ENCODE measurements around the gene DTL.

Gene DTL

DNA sequence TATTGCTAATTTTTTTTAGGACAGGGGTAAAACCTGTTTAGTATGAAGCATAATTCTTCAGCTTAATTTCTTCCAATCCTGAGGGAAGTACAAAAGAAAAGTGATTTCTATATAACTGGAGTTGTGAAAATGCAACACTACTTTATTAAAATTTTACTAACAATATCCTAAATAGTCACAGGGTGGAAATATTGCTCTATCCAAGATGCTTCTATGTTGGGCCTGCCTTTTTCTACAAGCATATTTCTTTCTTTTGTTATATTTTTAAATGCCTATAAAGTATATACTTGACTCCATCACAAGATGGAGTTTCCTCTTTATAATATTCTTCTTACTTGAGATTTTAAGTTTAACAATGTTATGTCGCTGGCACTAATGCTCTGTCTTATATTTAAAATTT lies 37.9 kb downstream of the DTL start:
- TF ChIP-seq, protein P1, sequence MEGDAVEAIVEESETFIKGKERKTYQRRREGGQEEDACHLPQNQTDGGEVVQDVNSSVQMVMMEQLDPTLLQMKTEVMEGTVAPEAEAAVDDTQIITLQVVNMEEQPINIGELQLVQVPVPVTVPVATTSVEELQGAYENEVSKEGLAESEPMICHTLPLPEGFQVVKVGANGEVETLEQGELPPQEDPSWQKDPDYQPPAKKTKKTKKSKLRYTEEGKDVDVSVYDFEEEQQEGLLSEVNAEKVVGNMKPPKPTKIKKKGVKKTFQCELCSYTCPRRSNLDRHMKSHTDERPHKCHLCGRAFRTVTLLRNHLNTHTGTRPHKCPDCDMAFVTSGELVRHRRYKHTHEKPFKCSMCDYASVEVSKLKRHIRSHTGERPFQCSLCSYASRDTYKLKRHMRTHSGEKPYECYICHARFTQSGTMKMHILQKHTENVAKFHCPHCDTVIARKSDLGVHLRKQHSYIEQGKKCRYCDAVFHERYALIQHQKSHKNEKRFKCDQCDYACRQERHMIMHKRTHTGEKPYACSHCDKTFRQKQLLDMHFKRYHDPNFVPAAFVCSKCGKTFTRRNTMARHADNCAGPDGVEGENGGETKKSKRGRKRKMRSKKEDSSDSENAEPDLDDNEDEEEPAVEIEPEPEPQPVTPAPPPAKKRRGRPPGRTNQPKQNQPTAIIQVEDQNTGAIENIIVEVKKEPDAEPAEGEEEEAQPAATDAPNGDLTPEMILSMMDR (IDR thresholded peaks at IDR 0.05; ENCODE audit: insufficient read depth, low read length, poor library complexity, severe bottlenecking) = no peak
- no peak for DNase-seq (ENCODE audit: extremely low read depth, insufficient read length)
- Histone ChIP-seq H3K36me3 (ENCODE audit: control insufficient read depth, insufficient read depth, low read length) (peaks cover 2% of the 10 kb centered on the region), H3K4me3 (replicated peaks; ENCODE audit: low read depth, low read length) (no peak overlapping the region), H3K27me3 (replicated peaks; ENCODE audit: control insufficient read depth, insufficient read depth, low read length) (no peaks in the 10 kb centered on the region)

DNA sequence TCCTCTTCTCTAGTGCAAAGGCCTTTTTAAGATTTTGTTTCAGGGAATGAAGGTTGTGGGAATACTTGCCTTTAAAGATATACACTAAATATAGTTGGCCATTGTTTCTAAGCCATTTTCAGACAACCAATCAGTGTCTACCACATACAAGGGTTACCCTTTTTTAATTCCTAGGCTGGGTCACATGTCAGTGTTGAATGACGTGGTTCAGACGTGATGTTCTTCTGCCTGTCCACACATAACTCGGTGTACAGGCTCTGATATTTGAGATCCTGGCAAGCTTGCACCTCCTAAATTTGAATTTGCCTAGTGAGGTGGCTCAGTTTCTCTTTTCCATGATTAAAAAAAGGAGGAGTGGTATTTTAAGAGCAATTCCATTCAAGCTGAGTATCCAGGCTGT lies 38.8 kb downstream of the DTL start:
- peaks cover 2% of the 10 kb centered on the region for H3K36me3 ChIP-seq (ENCODE audit: control insufficient read depth, insufficient read depth, low read length)
- no peak overlapping the region for H3K4me3 ChIP-seq (replicated peaks; ENCODE audit: low read depth, low read length)
- TF ChIP-seq, protein P1 (IDR thresholded peaks at IDR 0.05; ENCODE audit: insufficient read depth, low read length, poor library complexity, severe bottlenecking) = no peak
- no peaks in the 10 kb centered on the region for H3K27me3 ChIP-seq (replicated peaks; ENCODE audit: control insufficient read depth, insufficient read depth, low read length)
- no peak for DNase-seq (ENCODE audit: extremely low read depth, insufficient read length)

DNA sequence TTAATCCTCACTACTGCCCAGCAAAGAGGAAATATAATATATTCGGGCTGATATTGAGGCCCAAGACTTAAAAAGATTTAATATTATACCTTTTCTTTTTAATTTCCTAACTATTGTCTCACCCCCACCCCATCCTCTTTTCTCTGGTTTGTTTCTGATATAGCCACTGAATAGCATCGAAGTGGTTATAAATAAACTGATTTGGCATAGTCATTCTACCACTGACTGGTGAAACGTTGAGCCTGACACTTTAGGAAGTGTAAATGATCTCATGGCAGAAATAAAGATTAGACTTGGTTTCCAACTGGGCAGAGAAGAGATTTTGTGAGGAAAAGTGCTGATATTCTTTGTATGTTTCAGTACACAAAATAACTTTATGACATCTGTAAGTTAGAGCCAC lies 39.3 kb downstream of the DTL start:
- no peak for DNase-seq (ENCODE audit: extremely low read depth, insufficient read length)
- TF ChIP-seq, protein P1 (IDR thresholded peaks at IDR 0.05; ENCODE audit: insufficient read depth, low read length, poor library complexity, severe bottlenecking) = no peak
- no peaks in the 10 kb centered on the region for H3K27me3 ChIP-seq (replicated peaks; ENCODE audit: control insufficient read depth, insufficient read depth, low read length)
- H3K36me3 ChIP-seq (ENCODE audit: control insufficient read depth, insufficient read depth, low read length) = peaks cover 2% of the 10 kb centered on the region
- no peak overlapping the region for H3K4me3 ChIP-seq (replicated peaks; ENCODE audit: low read depth, low read length)

DNA sequence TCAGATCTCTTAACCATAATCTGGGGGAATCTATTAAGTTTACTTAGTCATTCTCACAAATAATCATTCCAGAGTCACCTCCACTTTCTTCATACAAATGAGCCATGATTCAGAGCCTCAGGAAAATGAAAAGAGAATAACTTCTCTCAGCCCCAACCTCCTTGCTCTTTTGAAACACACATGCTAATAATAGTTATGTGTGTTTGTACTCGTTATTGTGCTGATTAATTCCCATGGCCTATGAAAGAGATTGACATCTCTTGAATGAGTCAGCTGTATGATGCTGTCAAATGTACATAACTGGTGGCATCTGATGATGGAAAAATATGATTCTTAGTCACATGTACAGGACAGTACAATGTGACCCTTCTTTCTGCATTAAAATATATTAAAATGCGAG lies 41.5 kb downstream of the DTL start:
- TF ChIP-seq, protein P1 (IDR thresholded peaks at IDR 0.05; ENCODE audit: insufficient read depth, low read length, poor library complexity, severe bottlenecking) = no peak
- Histone ChIP-seq H3K36me3 (ENCODE audit: control insufficient read depth, insufficient read depth, low read length) (no peaks in the 10 kb centered on the region; the same call in none of the 2 replicates), H3K27me3 (replicated peaks; ENCODE audit: control insufficient read depth, insufficient read depth, low read length) (no peaks in the 10 kb centered on the region), H3K4me3 (replicated peaks; ENCODE audit: low read depth, low read length) (no peak overlapping the region)
- no peak for DNase-seq (ENCODE audit: extremely low read depth, insufficient read length)

DNA sequence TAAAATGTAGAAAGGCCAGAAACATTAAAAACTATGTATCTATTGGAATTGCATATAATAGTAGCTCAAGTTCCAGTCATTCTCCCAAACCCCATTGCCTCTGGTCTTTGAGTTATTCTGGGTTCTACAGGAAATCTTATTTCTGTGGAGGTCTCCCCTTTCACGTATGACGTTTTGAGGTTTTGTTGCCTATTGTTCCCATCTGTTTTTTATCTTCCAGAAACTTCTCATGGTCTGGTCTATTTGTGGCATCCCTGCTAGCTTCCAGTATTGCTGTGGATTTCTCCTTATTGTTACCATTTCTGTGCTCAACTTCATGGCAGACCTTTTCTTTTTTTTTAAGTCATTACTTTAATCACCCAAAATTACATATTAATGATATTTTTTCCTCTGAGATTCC lies 43.3 kb downstream of the DTL start:
- Histone ChIP-seq H3K27me3 (replicated peaks; ENCODE audit: control insufficient read depth, insufficient read depth, low read length) (no peaks in the 10 kb centered on the region), H3K36me3 (ENCODE audit: control insufficient read depth, insufficient read depth, low read length) (no peaks in the 10 kb centered on the region; the same call in none of the 2 replicates), H3K4me3 (replicated peaks; ENCODE audit: low read depth, low read length) (no peak overlapping the region)
- TF ChIP-seq, protein P1 (IDR thresholded peaks at IDR 0.05; ENCODE audit: insufficient read depth, low read length, poor library complexity, severe bottlenecking) = no peak
- DNase-seq (ENCODE audit: extremely low read depth, insufficient read length) = no peak

DNA sequence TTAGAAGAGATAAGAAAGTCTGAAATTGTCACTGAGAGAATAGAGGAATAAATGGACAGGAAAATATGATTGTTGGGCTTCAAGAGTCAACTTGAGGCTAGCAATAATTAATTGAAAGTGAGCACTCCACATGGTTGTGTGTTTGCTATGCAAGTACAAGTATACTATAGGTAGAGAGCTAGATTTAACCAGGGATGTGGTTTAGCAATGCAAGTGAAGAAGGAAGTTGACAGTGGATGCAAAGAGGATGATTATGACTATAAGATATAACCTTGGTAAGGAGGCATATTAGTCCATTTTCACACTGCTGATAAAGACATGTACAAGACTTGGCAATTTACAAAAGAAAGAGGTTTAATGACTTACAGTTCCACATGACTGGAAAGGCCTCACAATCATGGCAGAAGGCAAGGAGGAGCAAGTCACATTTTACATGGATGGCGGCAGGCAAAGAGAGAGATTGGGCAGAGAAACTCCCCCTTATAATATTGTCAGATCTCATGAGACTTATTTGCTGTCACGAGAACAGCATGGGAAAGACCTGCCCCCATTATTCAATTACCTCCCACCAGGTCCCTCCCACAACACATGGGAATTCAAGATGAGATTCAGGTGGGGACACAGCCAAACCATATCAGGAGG lies 47.3 kb downstream of the DTL start:
- Histone ChIP-seq H3K27me3 (replicated peaks; ENCODE audit: control insufficient read depth, insufficient read depth, low read length) (no peaks in the 10 kb centered on the region), H3K4me3 (replicated peaks; ENCODE audit: low read depth, low read length) (no peak overlapping the region), H3K36me3 (ENCODE audit: control insufficient read depth, insufficient read depth, low read length) (peaks cover 1% of the 10 kb centered on the region; the same call in 1 of the 2 replicates)
- TF ChIP-seq, protein P1 (IDR thresholded peaks at IDR 0.05; ENCODE audit: insufficient read depth, low read length, poor library complexity, severe bottlenecking) = no peak
- DNase-seq (ENCODE audit: extremely low read depth, insufficient read length) = no peak

Data from GM06990 (cell line).